NCI-H510A (cell line): Measurements from ENCODE around the gene TOGARAM1.
A peak's percentile ranks its signal among the peaks of the same experiment; 100 is the strongest.

ENCODE experiments used
- DNase-seq: peaks from one replicate; lab custom pipeline; 2025; lab: John Stamatoyannopoulos, UW

Gene TOGARAM1

GRCh38 chr14:44961554-44962333 lies at the start of gene TOGARAM1, which contains the start of gene KLHL28:
Gene TOGARAM1 (plus strand): TSS chr14:44962190. CDS start chr14:44962422, 232 bp downstream.
Gene KLHL28 (minus strand): TSS chr14:44961947. CDS start chr14:44945928, 16,019 bp downstream.
- DNase-seq, result peak; percentile 97

DNA sequence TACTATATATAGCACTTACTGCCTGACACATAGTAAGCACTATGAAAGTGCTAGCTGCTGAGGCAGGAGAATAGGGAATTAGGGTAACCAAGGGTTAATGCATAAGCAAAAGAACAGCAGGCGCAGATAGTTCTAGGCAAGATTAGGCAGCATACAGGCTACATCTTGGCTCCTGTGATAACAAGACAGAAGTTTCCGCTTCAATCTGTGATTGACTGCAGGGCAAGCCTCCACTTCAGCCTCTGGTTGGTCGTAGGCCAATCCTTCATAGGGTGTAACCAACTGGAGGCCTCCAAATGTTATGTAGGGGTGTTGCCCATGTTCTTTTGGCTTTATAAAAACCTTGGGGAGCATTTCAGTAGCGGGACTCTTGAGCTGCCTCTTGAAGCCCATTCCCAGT lies 47.1 kb upstream of the TOGARAM1 start:
- no peak for DNase-seq

- no peak for DNase-seq
Measured at GRCh38 chr14:44928793-44929192, 33.2 kb upstream of the TOGARAM1 start.

- DNase-seq, result no peak
Measured at GRCh38 chr14:44935155-44935554, 26.8 kb upstream of the TOGARAM1 start.

GRCh38 chr14:44937547-44937946 lies 24.4 kb upstream of the TOGARAM1 start:
- no peak for DNase-seq

DNA sequence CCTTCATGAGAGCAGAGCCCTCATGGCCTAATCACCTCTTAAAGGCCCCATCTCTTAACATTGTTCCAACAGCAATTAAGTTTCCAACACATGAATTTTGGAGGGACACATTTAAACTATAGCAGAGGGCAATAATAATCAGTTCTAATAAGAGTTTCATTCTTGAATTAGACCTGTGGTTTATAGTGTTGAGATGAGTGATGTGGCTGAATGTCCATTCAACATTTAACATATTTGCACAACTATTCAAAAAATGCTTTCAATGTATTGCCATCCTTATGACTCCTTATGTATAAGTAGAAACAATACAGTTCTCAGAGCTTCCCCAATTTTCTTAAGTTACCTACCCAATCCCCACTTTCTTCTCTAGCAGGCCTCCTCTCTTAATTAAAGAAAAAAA lies 21.8 kb upstream of the TOGARAM1 start:
- no peak for DNase-seq

- no peak for DNase-seq
Measured at GRCh38 chr14:44940944-44941343, 21.0 kb upstream of the TOGARAM1 start.

DNA sequence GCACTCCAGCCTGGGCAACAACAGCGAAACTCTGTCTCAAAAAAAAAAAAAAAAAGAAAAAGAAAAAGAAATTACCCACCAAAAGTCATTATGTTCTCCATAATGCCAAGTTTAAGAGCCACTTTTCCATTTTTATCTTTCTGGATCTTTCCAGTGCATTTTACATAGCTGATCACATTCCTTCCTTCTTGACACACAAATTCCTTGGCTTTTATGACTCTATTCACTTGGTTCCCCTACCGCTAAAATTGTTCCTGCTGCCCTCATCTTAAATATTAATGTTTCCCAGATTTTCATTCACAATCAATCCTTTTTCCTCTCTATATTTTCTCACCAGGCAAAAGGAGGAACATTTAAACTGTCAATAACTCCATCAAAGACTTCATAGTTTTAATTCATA lies 20.4 kb upstream of the TOGARAM1 start:
- DNase-seq, result no peak

DNA sequence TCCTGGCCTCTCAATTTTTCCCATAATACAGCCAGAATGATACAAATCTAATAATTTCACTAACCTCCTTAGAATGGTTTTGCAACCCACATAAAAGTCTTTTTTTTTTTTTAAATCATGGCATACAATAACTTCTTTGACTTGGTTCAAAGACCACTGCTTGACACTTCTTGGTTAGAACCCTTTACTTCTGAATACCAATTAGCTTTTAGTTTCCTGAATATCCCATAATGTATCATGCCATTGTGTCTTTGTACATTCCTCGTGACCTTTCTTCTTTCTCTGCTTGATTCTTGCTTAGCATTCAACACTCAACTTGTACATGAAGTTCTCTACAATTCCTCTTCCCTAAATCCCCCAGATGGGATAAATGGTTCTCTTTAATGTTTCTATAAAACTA lies 19.6 kb upstream of the TOGARAM1 start:
- DNase-seq, result no peak

DNA sequence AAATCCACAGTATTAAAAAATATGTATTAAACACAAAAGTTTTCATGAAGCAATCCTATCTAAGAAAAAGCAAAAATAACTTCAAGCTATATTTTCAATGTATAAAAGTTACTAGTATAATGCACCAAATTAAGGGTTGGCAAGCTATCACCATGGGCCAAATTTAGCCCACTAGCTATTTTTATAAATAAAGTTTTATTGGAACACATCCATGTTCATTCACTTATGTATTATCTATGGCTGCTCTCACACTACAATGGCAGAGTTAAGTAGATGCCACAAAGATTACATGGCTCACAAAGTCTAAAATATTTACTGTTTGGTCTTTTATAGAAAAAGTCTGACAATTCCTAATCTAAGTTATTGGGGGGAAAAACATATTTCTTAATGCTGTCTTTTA lies 17.9 kb upstream of the TOGARAM1 start:
- DNase-seq, result no peak

- DNase-seq, result no peak
Measured at GRCh38 chr14:44945264-44945663, 16.7 kb upstream of the TOGARAM1 start.

- DNase-seq, result no peak
Measured at GRCh38 chr14:44951051-44951450, 10.9 kb upstream of the TOGARAM1 start.

- no peak for DNase-seq
Measured at GRCh38 chr14:44952391-44953110, 9.4 kb upstream of the TOGARAM1 start.

DNA sequence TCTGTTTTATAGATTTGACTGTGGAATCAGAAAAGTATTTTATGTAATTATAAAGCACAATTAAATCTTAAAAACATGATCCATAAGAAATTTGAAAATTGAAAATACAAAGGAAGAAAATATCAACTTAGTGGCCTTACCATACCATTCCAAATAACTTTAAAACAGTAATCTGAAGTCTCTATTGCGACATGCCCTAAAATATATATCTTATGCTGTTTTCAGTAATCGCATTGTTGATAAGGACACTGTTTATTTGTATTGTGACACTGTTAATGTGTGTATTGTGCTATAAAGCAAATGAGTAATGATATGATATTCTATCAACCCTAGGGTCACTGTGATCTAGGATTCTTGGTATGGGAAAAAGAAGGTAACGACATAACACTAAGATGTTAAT lies 7.2 kb upstream of the TOGARAM1 start:
- DNase-seq, result no peak

DNA sequence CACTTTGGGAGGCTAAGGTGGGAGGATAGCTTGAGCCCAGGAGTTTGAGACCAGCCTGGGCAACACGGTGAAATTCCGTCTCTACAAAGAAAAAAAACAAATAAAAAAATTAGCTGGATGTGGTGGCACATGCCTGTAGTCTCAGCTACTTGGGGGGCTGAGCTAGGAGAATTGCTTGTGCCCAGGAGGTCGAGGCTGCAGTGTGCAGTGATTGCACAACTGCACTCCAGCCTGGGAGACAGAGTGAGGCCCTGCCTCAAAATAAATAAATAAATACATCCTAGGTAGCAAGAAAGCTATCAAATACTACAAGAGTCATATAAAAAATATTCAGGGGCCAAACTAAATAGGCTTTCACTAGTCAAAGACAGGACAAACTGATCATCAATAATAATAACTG lies 6.5 kb upstream of the TOGARAM1 start:
- no peak for DNase-seq

DNA sequence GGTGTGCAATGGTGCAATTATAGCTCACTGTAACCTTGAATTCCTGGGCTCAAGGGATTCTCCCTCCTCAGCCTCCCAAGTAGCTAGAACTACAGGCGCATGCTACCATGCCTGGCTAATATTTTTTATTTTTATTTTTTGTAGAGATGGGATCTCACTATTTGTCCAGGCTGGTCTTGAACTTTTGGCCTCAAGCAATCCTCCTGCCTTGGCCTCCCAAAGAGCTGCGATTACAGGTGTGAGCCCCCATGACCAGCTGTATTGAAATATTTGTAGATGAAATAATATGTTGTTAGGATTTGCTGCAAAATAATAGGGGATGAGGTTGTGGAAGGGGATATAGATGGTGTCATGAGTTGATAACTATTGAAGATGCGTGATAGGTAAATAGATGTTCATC lies 5.1 kb upstream of the TOGARAM1 start:
- no peak for DNase-seq

DNA sequence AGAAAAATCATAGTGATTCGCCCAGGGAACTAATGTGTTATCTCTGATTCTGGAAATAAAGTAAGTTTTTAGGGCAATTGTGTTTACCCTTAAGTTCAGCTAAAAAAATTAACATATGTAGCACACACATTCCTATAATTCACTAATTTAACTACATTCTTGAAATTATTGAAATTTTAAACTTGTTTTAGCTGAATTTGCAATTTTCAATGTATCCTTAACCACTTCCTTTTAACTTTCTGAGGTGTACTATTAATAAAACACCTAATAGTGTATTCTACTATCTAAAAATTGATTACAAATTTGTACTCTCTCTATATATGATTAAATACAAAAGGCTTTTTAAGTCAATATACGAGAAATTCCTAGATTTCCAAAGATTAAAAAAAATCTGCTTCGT lies 2.5 kb upstream of the TOGARAM1 start:
- no peak for DNase-seq

GRCh38 chr14:44960146-44960545 lies 1.8 kb upstream of the TOGARAM1 start:
- DNase-seq, result no peak

DNA sequence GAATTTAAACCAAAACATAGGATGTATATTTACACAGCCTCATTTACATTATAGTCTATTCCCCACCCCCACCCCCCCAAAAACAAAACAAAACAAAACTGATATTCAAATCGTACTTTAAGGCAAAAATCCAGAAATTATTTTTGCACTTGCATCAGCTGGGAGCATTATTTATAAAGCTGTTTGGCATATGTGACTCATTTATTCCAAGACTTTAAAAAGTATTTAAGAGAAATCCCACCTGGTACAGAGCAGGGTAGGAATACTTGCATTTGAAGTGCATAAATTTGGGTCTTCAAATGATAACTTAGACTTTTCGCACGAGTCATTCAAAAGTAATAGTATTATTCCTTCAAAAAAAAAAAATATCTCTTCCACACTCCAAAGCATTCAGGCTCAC lies 1.3 kb upstream of the TOGARAM1 start:
- no peak for DNase-seq

- peak; percentile 17 for DNase-seq
Measured at GRCh38 chr14:44961151-44961553, 838 bp upstream of the TOGARAM1 start.

DNA sequence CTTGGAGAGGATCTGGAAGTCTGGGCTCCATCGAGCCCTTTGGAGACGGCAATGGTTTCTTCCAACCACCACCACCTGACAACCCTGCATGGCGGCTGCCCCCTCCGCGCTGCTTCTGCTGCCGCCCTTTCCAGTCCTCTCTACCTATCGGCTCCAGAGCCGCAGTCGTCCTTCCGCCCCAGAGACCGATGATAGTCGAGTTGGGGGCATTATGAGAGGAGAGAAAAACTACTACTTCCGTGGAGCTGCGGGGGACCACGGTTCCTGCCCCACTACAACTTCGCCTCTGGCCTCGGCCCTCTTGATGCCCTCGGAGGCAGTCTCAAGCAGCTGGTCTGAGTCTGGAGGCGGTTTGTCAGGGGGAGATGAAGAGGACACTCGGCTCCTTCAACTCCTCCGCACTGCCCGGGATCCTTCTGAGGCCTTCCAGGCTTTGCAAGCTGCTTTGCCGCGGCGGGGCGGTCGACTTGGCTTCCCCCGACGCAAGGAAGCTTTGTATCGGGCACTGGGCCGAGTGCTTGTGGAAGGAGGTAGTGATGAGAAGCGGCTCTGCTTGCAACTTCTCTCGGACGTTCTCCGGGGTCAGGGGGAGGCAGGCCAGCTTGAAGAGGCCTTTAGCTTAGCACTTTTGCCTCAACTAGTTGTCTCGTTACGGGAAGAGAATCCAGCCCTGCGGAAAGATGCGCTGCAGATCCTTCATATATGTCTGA lies 499 bp downstream of the TOGARAM1 start:
- peak; percentile 55 for DNase-seq

- no peak for DNase-seq
Measured at GRCh38 chr14:44963044-44963528, 1.1 kb downstream of the TOGARAM1 start.
